ENCODE results near the gene DACT3.

Gene DACT3

DNA sequence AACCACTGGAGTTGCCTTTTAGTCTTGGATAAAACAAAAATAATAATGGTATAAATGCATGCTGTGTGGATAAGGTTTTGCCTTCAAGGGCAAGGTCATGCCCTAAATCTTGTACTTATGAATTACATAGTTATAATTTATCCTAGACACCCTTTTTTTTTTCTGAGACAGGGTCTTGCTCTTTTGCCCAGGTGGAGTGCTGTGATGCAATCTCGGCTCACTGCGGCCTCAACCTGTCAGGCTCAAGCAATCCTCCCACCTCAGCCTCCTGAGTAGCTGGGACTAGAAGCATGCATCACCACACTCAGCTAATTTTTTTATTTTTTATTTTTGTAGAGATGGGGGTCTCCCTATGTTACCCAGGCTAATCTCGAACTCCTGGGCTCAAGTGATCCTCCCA lies 7.7 kb upstream of the DACT3 start:
- DNase-seq (ENCODE audit: low read depth) = no peak

DNA sequence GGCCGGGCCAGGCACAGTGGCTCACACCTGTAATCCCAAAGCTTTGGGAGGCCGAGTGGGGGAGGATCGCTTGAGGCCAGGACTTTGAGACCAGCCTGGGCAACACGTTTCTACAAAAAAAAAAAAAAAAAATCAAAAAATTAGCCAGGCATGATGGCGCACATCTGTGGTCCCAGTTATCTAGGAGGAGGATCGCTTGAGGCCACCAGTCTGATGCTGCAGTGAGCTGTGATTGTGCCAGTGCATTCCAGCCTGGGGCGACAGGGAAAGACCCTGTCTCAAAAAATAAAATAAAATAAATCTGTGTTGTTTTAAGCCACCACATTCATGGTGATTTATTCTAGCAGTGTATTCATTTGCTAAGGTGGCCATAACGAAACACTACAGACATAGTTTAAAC lies 4.1 kb upstream of the DACT3 start:
- no peak for DNase-seq (ENCODE audit: low read depth)

DNA sequence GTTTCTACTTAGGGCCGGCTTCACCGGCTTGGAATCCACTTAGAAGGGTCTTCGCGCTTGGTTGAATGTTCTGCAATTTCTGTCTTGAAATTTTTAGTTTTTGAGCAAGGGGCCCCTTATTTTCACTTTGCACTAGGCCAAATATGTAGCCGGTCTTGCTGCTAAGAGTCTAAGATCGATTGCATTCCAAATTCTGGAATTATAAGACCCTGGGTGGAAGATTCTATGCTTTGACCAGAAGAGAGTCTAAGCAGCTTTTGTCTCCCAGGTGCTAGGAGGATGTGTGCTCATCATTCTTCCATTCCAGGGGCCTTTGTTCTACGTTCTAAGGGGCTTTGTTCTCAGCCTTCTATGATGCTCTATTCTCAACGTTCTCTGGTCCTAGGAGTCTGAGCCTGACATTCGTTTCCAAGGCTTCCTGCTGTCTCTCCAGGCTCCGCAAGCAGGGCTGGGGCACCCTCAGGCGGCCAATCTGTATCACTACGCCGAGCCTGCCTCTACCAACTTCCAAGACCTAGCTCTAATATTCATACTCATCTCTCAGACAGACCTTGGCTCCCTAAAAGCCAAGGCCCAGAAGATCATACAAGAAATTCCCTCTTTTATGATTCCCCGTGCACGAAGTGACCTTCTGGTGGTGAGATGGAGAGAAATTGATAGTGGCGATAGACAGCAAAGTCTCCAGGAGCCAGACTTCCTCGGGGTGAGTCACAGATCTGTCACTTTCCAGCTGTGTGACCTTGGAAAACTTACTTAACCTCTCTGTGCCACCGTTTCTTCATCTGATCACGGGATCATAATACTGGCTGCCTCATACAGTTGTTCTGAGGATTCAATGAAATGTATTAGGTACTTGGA lies 982 bp upstream of the DACT3 start:
- peak; percentile 91 for DNase-seq (ENCODE audit: low read depth)

DNA sequence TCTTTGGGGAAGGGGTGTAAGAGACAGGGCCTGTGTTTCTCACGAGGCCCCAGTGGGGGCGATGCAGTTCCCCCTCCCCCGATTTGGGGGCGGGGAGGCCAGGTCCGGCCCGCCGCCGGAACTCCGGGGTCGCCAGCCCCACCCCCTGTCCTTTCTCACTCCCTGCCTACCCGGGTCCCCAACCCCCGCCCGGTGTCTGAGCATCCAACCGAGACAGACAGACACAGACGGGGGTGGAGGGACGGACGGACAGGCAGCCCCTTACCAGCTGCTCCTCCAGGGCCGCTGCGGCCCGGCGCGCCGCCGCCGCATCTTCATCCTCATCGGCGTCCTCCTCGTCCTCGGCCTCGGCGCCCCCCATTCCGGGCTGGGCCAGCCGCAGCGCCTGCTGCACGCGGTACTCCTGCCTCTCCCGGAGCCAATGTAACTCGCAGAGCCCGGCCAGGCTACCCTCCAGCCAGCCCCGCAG lies 397 bp downstream of the DACT3 start:
- DNase-seq (ENCODE audit: low read depth) = no peak

DNA sequence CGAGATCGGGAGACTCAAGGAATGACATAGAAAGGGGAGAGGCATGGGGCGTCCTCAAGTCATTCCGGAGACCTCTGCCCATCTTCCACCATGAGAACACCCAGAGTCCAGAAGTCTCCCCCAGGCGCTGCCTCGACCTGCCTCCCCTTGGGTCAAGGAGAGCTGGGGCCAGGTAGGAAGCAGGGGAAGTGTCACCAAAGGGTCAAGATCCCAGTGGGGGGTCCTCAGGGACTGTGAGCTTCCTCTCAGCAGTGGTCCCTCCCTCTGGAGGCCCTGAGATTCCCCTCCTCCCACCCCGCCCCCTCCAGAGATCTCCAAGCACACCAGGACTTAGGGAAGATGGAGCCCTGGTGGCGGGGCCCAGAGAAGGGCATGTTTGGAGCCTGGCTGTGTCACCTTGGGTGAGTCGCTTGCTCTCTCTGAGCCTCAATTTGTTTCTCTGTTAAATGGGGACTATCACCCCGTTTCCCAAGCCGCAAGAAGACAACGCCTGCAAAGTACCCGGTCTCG lies 919 bp downstream of the DACT3 start:
- DNase-seq (ENCODE audit: low read depth) = peak; percentile 21

DNA sequence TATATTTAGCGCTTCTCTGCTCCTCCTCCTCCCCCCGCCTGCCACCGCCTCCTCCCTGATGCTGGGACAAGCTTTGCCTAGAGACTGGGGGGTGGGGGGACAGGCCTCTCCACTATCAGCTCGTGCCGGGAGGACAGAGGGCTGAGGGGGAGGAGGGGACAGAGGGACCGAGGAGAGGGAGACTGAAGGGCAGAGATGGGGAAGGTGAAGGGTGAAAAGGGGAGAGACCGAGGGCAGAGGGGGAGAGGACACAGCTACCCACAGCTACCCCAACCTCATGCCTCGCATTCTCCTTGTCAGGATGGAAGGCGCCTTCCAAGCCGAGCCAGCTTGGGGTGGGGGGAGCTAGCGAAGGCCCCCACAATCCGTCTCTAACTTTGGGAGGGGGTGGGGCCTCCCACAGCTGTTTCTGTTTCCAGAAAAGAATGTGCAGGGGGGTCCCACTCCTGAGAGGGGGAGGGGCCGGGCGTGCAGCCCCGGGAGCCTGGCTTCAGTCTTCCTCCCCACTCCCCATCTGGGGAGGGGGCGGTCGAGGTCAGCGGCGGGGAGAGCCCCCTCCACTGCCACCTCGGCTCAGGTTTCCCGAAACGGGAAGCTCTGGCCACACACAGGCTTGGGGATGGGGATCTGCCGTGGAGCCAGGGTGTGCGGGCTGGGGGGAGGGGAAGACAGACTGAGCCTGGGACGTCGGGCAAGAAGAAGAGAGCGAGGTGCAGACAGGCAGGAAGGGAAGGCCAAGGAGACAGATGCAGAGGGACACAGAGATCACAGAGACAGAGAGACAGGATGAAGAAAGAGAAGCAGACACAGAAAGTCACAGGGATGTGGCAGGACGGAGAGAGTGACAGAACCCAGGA lies 1.6 kb downstream of the DACT3 start:
- DNase-seq (ENCODE audit: low read depth) = peak; percentile 59

DNA sequence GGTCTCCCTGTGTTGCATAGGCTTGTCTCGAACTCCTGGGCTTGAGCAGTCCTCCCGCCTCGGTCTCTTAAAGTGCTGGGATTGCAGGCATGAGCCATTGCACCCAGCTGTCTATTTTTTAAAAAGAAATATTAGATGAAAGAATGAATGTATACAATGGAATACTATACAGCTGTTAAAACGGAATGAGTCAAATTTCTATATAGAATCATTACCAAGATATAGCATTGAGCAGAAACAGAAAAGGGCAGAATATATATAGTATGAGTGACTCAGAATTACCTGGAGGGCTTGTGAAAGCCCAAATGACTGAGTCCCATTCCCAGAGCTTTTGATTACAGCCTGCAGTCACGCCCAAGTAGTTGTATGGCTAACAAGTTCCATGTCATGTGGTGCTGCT lies 4.4 kb downstream of the DACT3 start:
- DNase-seq (ENCODE audit: low read depth) = no peak

DNA sequence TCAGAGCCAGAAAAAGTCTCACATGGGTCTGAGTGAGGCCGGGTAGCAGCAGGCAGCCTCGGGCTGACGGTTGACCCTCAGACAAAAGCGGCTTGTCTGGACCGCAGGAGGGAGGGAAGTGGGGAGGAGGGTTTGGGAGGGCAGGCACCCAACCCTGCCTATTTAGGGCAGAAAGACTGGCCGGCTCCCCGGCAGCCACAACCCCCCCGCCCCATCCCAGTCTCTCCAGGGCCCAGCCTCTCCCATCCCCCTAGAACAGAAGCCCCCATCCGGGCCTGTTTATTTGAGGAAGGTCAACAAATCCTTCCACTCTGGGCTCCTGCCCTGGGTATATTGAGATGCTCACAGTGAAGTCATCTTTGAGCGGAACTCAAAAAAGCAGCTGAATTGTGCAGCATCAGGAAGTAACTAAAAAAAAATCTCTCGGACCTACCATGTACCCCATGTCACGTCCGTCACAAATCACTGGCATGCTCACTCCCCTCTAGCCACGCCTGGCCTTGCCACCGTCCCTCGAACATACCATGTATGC lies 6.3 kb downstream of the DACT3 start:
- DNase-seq (ENCODE audit: low read depth) = no peak

DNA sequence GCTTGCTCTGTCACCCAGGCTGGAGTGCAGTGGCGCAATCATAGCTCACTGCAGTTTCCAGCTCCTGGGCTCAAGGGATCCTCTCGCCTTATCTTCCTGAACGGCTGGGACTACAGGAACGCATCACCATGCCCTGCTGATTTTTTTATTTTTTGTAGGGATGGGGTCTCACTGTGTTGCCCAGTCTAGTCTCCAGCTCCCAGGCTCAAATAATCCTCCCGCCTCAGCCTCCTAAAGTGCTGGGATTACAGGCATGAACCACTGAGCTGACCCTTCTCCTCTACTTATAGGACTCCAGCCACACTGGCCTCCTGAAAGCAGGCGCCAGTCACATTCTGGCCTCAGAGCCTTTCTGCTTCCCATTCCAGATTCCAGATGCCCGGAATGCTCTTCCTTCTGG lies 10.5 kb downstream of the DACT3 start:
- no peak for DNase-seq (ENCODE audit: low read depth)

DNA sequence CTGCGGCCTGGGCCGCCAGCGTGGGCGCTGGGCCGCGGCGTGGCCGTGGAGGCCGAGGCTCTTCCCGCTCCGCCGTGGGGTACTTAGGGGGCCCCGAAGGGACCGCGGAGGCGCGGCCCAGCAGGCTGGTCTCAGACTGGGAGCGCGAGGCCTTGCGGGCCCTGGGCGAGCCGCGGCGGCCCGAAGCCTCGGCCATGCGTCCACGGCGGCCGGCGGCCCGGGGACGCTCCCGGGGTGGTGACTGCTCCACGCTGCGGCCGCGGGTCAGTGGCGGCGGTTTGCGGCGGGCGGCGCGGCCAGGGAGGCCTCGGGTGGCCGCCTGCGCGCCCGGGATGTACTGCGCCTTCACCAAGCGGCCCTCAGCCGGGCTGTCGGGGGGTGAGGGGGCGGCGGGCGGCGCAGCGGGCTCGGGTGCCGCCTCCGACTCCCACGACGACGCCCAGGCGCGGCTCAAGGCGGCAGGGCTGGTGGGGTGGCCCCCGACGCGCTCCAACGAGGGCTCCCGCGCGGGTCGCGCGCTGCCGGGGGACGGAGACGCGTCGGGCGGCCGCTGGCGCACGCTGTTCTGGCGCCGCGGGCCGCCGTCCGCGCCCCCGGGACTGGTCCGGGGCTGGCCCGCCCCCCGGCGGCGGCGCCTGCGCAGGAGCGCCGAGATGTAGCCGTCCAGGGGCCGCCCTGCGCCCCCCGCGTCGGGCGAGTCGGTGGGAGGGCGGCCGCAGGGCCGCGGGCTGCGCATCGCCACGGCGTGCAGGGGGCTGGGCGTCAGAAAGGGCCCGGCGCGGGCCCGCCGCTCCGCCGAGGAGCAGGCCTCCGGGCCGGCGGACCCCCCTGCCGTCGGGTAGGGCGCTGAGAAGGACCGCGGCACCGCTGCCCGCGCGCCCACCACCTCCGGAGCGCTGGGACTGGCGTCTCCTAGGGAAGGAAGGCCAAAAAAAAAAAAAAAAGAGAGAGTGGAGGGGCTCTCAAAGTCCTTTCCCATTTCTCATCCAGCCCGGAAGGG lies 11.7 kb downstream of the DACT3 start:
- no peak for DNase-seq (ENCODE audit: low read depth)

DNA sequence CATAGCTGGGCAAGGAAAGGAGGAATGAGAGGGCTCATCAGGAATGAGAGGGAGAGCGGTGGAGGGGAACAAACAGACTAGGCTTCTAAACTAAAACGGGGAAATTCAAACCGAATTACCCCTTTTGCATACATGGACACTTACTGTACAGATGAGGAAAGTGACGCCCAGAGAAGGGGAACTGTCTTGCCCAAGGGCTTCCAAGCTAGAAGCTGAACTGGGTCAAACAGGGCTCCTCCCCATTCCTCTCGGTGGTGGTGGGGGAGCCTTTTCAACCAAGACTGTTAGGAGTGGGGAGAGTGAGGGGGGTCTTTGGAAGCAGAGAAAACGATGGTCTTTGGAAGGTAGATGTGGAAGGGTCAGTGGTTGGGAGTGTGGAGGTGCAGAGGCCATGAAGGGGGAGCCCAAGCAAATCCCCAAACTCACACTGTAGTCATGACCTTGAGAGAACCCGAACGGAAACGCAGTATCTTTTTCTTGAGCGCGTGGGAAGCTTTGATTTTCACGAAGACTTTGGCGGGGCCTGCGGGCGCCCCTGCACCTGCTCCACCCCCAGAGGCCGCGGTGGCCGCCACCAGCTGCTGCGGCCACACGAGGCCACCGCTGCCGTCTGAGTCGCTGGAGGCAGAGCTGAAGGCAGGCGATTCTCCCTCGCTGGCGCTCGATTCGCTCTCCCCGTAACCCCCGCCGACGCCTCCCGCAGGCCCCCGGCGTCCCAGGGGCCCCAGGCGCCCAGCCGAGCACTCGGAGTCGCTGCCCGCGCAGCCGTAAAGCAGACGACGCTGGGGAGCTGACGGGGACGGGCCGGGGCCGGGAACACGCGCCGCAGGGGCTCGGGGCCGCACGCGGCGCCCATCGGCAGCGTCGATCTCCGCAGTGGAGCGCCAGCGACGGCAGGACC lies 12.7 kb downstream of the DACT3 start:
- DNase-seq (ENCODE audit: low read depth) = no peak

DNA sequence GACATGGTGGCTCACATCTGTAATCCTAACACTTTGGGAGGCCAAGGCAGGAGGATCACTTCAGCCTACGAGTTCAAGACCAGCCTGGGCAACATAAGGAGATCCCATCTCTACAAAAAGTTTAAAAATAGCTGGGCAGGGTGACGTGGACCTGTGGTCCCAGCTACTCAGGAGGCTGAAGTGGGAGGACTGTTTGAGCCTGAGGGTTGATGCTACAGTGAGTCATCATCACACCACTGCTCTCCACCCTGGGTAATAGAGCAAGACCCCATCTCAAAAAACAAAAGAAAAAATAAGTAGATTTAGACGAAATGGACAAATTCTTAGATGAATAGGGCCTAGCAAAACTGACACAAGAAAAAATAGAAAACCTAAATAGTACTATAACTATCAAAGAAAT lies 14.6 kb downstream of the DACT3 start:
- DNase-seq (ENCODE audit: low read depth) = no peak

DNA sequence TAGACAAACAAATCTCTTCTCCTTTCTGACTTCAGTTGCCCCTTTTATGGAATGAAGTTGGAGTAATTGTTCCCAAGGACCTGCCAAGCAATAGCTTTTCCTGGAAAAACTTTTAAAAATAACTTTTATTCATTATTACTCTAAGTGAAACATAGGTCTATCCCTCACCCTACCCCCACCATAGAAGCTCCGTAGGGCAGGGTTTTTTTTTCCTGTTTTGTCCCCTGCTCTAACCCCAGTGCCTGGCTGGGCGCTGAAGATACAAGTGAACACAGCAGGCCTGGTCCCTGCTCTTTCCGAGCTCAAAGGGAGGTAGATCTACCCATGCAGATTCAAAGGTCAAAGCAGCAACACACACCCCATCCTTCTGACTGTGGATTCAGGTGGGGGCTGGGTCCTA lies 16.3 kb downstream of the DACT3 start:
- DNase-seq (ENCODE audit: low read depth) = no peak

DNA sequence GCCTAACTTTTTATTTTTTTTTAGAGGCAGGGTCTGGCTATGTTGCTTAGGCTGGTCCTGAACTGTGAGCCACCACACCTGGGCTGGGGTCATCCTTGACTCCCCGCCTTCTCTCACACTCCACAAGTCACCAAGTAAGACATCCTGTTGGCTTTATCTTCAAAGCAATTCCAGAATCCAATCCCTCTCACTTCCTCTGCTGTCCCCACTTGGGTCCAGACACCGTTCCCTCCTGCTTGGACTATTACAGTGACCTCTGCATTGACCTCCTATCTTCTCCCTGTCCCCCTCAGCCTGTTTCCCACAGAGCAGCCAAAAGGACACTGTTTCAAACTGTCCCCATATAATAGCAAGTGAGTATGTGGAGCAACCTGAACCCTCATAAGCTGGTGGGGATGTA lies 20.3 kb downstream of the DACT3 start:
- no peak for DNase-seq (ENCODE audit: low read depth)

DNA sequence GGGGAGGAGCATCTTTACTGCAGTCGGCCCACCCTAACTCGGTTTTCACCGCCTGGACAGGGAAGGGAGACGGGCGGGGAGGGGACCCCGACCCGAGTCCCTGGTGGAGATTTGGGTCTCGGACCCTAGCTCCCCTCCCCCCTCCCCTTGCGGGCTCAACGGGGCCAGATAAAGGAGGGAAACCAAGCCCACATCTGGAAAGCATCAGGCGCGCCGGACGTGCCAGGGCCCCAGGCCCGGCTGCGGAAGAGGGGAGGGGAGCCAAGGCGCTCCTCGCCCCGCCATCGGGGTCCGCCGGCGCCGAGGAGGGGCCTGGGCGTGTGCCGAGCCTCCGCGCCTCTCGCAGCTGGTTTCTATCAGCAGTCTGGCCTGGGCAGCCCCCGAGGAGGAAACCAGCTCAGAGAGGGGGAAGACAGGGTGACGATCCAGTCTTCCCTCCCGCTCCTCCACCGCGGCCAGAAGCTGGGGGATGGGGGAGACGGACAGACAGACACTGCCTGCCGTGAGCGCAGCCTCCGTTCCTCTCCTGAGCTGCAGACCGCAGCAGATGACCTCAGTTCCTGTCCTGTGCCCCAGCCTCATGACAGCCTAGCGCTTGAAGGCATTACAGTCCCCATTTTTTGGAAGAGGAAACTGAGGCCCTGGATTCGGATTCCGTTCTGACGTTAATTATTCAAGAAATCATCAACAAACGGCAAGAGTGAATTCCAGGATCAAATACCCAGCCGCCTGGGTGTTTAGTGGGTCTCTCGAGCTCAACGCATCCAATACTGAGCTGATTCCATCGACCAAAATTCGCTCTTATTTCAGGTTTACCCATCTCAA lies 21.4 kb downstream of the DACT3 start:
- DNase-seq (ENCODE audit: low read depth) = peak; percentile 86

DNA sequence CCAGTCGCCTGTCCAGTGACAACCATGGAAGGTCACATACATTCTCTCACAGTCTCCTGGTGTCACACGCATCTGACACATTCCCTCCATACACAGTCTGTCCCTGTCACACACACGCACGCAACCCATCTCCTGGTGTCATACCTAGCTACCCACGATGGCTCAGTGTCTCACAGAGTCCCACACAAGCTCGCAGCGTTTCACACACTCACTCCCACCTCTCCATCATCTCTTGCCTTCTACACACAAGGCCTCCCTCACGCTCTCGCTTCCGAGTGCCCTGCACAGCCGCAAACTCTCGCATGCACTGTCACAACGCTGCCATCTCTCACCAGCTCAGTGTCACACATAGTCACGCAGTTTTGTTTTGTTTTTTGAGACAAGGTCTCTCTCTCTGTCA lies 23.8 kb downstream of the DACT3 start:
- no peak for DNase-seq (ENCODE audit: low read depth)

DNA sequence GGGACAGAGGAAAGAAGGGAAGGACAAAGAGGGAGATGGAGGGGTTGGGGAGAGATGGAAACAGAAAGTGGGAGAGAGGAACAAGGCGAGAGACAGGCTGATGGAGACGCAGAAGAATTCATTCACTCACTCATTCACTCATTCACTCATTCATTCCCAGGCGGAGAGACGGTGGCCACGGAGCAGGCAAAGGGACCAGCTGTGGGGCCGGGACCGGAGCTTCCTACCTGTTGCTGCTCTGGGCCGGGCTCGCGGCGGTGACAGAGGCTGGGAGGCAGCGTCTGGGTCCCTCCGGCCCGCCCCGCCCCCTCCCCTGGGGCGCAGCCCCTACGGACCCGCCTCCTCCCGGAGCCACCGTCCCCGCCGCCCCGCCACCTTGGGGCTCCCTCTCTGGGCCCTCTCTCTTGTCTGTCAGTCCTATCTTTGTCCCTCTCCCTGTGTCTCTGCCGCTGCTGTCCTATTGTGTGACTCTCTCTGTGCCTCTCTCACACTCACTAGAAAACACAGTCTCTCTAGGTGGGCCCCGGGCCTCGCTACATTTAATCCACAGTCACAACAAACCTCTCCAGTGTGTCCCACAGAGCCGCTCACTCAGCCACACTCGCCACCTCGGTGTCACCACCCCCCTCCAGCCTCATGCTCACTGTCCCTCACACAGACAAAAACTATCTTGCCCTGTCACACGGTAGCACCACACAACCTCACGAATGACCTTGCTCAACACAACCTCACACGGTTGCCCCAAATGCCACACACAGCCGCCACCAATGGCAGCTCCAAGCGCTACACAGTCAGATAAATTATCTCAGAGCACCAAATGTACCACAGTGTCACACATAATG lies 24.8 kb downstream of the DACT3 start, which contains the start of gene GNG8:
Gene GNG8 (minus strand): TSS at position 283 of the 842 bp plus-strand sequence. CDS start 1,520 bp downstream, outside the sequence.
- DNase-seq (ENCODE audit: low read depth) = no peak

DNA sequence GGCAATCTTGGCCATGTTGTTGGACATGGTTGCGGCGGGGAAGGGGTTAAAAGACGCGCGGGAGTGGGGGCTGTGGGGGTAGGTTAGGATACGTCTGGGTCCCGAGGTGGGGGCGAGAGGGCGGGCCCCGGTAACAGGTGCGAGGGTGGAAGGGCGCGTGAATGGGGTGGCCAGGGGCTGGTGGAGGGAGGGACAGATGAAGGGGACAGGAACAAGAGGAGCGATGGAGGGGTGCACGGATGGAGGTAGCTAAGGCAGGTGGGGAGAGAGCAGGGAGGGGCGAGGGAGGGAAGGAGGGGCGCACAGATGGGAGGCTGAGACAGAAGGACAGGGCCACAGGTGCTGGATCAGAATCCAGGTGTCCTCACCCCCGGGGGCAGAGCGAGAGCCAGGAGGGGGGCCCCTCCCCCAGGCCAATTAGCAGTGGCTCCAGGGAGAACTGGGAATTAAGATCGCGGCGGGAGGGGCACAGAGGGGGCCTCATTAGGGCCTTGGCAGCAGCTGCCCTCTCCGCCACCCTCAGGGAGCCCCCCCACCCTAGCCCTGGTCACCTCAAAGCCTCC lies 26.2 kb downstream of the DACT3 start:
- no peak for DNase-seq (ENCODE audit: low read depth)

All from EH (cell line).